ENCODE data around the gene CREB3L4.
A peak's percentile ranks its signal among the peaks of the same experiment; 100 is the strongest.

CREB3L4 gene

DNA sequence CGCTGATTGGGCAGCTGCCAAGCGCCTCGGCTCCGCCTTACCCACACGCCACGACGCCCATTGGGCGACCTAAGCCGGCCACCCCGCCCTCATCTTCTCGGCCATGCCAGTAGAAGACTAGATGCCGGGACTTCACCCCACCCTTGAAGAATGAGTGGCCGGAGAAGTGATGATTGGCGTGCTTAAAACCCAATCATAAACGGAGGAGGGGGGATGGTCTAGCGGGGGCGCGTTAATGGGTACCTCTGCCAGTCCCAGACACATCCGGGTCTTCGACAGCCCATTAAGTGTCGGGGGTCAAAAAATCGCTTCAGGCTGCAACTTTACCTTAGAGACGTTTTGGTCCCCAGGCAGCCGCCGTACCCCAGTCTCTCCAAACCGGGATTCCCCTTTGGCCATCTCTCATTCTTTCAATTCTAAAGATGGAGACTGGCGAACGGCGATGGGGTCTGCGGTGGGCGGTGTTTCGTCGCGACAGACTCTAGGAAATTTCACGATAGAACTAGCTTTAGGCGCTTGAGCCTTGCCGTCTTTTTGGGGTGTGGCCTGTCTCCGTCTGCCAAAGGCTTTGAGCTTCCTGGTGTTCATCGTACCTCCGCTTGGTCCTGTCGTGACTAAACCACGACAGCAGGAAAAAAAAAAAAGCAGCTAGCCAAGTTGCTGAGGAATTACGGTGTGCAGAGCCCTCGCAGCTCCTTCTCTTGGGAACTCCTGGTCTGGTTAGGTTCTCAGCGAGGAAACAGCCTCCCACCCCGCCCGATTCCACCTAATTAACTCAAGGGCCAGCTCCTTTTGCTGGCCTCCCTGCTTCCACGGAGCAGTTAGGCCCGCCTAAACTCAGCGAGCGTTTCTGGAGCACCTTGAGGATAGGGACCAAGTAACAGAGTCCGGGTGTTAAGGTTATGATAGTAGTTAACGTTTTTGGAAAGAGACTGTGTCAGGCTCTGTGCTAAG, 44.5 kb upstream of the CREB3L4 start, which contains the start of gene GATAD2B (continued):
- TF ChIP-seq PATZ1 (tag by site-specific recombination; IDR thresholded peaks at IDR 0.05) (peak; percentile 93), ATF2 (tag by site-specific recombination; IDR thresholded peaks at IDR 0.05; ENCODE audit: low read depth) (no peak), KLF8 (tag by site-specific recombination; IDR thresholded peaks at IDR 0.05) (peak; percentile 86), HOXA7 (CRISPR knock-in tag; IDR thresholded peaks at IDR 0.05; ENCODE audit: borderline replicate concordance) (no peak), ZBTB8A (tag by site-specific recombination; IDR thresholded peaks at IDR 0.05) (peak; percentile 43), ZBTB7A (tag by site-specific recombination; IDR thresholded peaks at IDR 0.05; ENCODE audit: low read depth) (peak; percentile 57; the same call in 1 of the 2 replicates), ZNF362 (tag by site-specific recombination; IDR thresholded peaks at IDR 0.05) (no peak), ZNF10 (tag by site-specific recombination; IDR thresholded peaks at IDR 0.05) (no peak), ZNF214 (tag by site-specific recombination; IDR thresholded peaks at IDR 0.05; ENCODE audit: borderline replicate concordance) (no peak), ZNF433 (tag by site-specific recombination; IDR thresholded peaks at IDR 0.05; ENCODE audit: low read depth) (no peak), GLIS2 (tag by site-specific recombination; IDR thresholded peaks at IDR 0.05) (peak; percentile 55), ZNF391 (tag by site-specific recombination; IDR thresholded peaks at IDR 0.05; ENCODE audit: borderline replicate concordance, low read depth) (peak; percentile 84; the same call in 1 of the 2 replicates), ZNF24 (tag by site-specific recombination; IDR thresholded peaks at IDR 0.05) (0 out of 2 replicates have a peak, but pooled peaks have one; percentile 79), ZNF221 (tag by site-specific recombination; IDR thresholded peaks at IDR 0.05; ENCODE audit: borderline replicate concordance) (no peak), KLF16 (tag by site-specific recombination; IDR thresholded peaks at IDR 0.05) (peak; percentile 76), ZBTB44 (tag by site-specific recombination; IDR thresholded peaks at IDR 0.05) (peak; percentile 76; the same call in 1 of the 2 replicates), REST (tag by site-specific recombination; IDR thresholded peaks at IDR 0.05) (0 out of 2 replicates have a peak, but pooled peaks have one; percentile 55), MEIS1 (CRISPR knock-in tag; IDR thresholded peaks at IDR 0.05; ENCODE audit: borderline replicate concordance) (no peak), ZNF416 (tag by site-specific recombination; IDR thresholded peaks at IDR 0.05) (no peak), SETDB1 (IDR thresholded peaks at IDR 0.05; ENCODE audit: insufficient read length, low read length) (no peak), ZNF701 (tag by site-specific recombination; IDR thresholded peaks at IDR 0.05) (no peak), SP7 (tag by site-specific recombination; IDR thresholded peaks at IDR 0.05) (peak; percentile 73), ZNF626 (tag by site-specific recombination; IDR thresholded peaks at IDR 0.05) (no peak)
- TF ChIP-seq, protein P1, sequence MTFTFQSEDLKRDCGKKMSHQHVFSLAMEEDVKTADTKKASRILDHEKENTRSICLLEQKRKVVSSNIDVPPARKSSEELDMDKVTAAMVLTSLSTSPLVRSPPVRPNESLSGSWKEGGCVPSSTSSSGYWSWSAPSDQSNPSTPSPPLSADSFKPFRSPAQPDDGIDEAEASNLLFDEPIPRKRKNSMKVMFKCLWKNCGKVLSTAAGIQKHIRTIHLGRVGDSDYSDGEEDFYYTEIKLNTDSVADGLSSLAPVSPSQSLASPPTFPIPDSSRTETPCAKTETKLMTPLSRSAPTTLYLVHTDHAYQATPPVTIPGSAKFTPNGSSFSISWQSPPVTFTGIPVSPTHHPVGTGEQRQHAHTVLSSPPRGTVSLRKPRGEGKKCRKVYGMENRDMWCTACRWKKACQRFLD (tag by site-specific recombination; IDR thresholded peaks at IDR 0.05), result no peak
- TF ChIP-seq, protein P2, sequence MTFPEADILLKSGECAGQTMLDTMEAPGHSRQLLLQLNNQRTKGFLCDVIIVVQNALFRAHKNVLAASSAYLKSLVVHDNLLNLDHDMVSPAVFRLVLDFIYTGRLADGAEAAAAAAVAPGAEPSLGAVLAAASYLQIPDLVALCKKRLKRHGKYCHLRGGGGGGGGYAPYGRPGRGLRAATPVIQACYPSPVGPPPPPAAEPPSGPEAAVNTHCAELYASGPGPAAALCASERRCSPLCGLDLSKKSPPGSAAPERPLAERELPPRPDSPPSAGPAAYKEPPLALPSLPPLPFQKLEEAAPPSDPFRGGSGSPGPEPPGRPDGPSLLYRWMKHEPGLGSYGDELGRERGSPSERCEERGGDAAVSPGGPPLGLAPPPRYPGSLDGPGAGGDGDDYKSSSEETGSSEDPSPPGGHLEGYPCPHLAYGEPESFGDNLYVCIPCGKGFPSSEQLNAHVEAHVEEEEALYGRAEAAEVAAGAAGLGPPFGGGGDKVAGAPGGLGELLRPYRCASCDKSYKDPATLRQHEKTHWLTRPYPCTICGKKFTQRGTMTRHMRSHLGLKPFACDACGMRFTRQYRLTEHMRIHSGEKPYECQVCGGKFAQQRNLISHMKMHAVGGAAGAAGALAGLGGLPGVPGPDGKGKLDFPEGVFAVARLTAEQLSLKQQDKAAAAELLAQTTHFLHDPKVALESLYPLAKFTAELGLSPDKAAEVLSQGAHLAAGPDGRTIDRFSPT (tag by site-specific recombination; IDR thresholded peaks at IDR 0.05), result peak; percentile 100

All from HEK293 (cell line).